Measurements from ENCODE around the gene SEMA5B. TPM values are rescaled to one million over a fixed set of nuclear protein-coding genes. Genes with fewer than 3 reads are reported as not detected.

SEMA5B gene, protein sequence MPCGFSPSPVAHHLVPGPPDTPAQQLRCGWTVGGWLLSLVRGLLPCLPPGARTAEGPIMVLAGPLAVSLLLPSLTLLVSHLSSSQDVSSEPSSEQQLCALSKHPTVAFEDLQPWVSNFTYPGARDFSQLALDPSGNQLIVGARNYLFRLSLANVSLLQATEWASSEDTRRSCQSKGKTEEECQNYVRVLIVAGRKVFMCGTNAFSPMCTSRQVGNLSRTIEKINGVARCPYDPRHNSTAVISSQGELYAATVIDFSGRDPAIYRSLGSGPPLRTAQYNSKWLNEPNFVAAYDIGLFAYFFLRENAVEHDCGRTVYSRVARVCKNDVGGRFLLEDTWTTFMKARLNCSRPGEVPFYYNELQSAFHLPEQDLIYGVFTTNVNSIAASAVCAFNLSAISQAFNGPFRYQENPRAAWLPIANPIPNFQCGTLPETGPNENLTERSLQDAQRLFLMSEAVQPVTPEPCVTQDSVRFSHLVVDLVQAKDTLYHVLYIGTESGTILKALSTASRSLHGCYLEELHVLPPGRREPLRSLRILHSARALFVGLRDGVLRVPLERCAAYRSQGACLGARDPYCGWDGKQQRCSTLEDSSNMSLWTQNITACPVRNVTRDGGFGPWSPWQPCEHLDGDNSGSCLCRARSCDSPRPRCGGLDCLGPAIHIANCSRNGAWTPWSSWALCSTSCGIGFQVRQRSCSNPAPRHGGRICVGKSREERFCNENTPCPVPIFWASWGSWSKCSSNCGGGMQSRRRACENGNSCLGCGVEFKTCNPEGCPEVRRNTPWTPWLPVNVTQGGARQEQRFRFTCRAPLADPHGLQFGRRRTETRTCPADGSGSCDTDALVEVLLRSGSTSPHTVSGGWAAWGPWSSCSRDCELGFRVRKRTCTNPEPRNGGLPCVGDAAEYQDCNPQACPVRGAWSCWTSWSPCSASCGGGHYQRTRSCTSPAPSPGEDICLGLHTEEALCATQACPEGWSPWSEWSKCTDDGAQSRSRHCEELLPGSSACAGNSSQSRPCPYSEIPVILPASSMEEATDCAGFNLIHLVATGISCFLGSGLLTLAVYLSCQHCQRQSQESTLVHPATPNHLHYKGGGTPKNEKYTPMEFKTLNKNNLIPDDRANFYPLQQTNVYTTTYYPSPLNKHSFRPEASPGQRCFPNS
- total RNA-seq = 10.1 TPM

- DNase-seq (ENCODE audit: low spot score) (peak; percentile 66), ATAC-seq (peak; percentile 71)
- intact Hi-C loops (cut with DNase I) = loop anchor here (5.0 kb wide), 1 partner anchor 85 kb away; no protein-coding TSS in a partner anchor
These were observed at the start of gene SEMA5B for GRCh38 chr3:123027292-123028232. TSS of gene SEMA5B (minus strand) at chr3:123027763. CDS start at chr3:122961263, 66,500 bp downstream.

GRCh38 chr3:123076496-123077418, 49.2 kb upstream of the SEMA5B start:
- intact Hi-C loops (cut with DNase I) = no loop called here
- peak; percentile 77 for DNase-seq (ENCODE audit: low spot score)
- ATAC-seq = peak; percentile 53

DNA sequence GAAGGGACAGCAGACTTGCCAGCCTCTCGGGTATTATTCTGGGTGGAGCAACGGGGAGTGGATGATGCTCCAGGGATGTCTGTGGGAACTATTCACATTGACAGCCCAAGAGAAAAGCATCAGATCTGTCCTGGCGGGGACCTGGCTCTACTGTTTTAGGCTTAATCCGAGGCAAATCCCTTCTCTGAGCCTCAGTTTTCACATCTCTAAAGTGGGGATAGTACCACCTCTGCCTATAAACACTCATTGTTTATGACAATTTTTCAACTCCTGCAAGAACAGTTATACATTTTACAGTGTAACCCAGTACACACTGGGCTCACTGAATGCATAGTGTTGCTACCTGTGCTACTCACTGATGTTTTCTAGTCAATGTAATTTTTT, 48.5 kb upstream of the SEMA5B start:
- DNase-seq (ENCODE audit: low spot score) (no peak), ATAC-seq (peak; percentile 7)
- intact Hi-C loops (cut with DNase I) = no loop called here

DNA sequence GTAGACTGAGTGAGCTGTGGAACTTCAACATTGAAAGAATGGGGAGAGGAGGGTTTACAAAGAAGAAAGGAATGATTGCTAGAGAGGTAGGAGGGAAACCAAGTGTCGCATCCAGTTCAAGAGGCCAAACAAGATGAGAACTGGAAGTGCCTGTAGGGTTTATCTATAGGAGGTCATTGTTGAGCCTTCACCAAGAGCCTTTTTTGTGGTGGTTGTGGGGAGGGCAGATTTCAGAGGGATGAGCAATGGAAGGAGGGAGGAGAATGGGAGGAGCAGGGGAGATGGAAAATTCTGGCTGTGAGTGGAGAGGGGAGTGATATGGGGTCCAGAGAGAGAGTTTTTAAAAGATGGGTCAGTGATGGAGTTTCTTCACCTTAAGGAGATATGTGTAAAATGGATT, 47.8 kb upstream of the SEMA5B start:
- ATAC-seq (no peak), DNase-seq (ENCODE audit: low spot score) (no peak)
- intact Hi-C loops (cut with DNase I) = no loop called here

GRCh38 chr3:123072564-123072963, 45.0 kb upstream of the SEMA5B start:
- DNase-seq (ENCODE audit: low spot score) (no peak), ATAC-seq (no peak)
- intact Hi-C loops (cut with DNase I) = no loop called here

GRCh38 chr3:123072152-123072551, 44.6 kb upstream of the SEMA5B start:
- DNase-seq (ENCODE audit: low spot score) = no peak
- no peak for ATAC-seq
- intact Hi-C loops (cut with DNase I) = no loop called here

GRCh38 chr3:123071581-123071980, 44.0 kb upstream of the SEMA5B start:
- ATAC-seq (no peak), DNase-seq (ENCODE audit: low spot score) (no peak)
- intact Hi-C loops (cut with DNase I) = no loop called here

GRCh38 chr3:123071146-123071545, 43.6 kb upstream of the SEMA5B start:
- no peak for DNase-seq (ENCODE audit: low spot score)
- intact Hi-C loops (cut with DNase I) = no loop called here
- ATAC-seq = no peak

DNA sequence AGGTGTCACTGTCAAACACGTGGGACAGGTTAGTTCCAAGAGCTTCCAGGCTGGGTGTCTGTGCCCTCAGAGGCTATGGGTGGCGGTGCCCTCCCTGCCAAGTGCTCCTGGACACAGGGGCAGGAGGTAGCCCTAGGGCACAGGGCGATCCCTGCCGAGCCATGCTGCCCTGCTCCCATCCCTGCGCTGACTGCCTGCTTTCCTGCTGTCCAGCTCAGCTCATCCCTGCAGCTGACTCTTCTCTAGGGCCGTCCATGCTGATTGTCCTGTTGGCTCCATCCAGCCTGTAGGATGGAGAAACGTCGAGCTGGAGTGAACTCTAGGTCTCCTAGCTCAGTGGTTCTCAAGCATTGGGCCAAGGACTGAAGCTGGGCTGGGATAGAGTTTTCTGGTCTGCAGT, 42.9 kb upstream of the SEMA5B start:
- no peak for ATAC-seq
- DNase-seq (ENCODE audit: low spot score) = no peak
- intact Hi-C loops (cut with DNase I) = no loop called here

DNA sequence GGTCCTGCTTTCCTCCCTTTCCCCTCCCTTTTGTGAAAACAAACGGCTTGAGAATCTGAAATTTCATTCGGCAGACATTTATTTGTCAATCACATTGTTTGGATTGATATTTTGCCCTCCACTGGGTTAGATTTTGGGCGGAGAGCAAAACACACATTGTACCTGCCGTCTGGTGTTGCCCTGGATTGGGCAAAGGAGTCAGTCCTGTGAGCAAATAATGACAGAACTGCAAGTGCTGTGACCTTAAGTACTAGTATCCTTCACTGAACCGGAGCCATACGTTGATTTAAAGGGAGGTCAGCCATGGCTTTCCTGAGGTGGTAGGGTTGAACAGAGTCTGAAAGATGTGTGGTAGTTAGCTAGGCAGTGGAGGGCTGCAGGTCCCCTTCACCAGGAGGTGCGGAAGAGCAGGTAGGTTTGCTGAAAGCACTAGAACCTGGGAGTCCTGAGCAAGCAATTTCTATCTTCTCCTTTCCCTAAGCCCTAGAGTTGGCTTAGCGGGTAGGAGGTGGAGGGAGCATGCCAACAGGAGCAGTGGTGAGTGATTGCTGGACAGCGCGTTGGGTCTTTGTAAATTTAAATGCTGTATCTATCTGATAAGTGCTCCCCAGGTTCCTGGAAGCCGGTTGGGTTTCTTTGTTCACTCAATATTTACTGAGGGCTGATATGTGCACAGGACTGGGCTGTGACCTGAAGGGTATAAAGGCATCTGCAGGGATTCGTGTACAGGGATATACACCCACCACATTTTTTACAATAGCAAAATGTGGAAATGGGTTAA, 41.2 kb upstream of the SEMA5B start:
- DNase-seq (ENCODE audit: low spot score) = no peak
- no peak for ATAC-seq
- intact Hi-C loops (cut with DNase I) = no loop called here

- DNase-seq (ENCODE audit: low spot score) (no peak), ATAC-seq (peak; percentile 31)
- intact Hi-C loops (cut with DNase I) = no loop called here
These were observed 40.4 kb upstream of the SEMA5B start for GRCh38 chr3:123067689-123068600.

GRCh38 chr3:123066896-123067688, 39.5 kb upstream of the SEMA5B start, which contains the start of gene PDIA5:
TSS of gene PDIA5 (plus strand) at chr3:123067025. CDS start at chr3:123067165, 140 bp downstream.
- intact Hi-C loops (cut with DNase I) = no loop called here
- ATAC-seq (peak; percentile 97), DNase-seq (ENCODE audit: low spot score) (peak; percentile 92)

GRCh38 chr3:123066599-123066895, 39.0 kb upstream of the SEMA5B start:
- ATAC-seq = peak; percentile 13
- intact Hi-C loops (cut with DNase I) = no loop called here
- DNase-seq (ENCODE audit: low spot score) = no peak

DNA sequence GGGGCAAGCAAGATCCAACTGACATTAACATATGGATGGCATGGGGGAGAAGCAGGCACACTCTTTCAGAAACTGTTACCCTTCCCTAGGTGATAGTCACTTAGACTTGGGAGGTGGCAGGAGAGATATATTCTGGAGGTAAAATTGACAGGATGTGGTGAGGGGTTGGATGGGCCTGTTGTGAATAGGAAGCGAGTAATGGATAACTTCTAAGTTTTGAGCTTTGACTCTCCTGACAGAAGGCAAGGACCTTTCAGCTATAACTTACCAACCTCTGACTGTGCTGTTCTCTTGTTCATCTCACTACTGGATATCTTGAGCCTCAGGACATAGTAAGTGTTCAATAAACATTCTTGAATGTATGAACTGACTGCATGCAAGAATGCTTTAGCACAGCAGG, 37.4 kb upstream of the SEMA5B start:
- intact Hi-C loops (cut with DNase I) = no loop called here
- ATAC-seq (no peak), DNase-seq (ENCODE audit: low spot score) (no peak)

- ATAC-seq = no peak
- intact Hi-C loops (cut with DNase I) = no loop called here
- no peak for DNase-seq (ENCODE audit: low spot score)
These were observed 36.9 kb upstream of the SEMA5B start for GRCh38 chr3:123064506-123064905.

All from sciatic nerve (tissue), 2 donors.